HG03354 (cell line): ENCODE measurements around the gene TENM3.

ENCODE experiments used
- ATAC-seq: cut with Tn5 transposase; IDR thresholded peaks from one replicate; pipeline ENCODE4 v1.9.1; 2021; ENCODE audit warnings: mild to moderate bottlenecking; ENCODE audit not compliant: unreplicated experiment, poor library complexity, severe bottlenecking

Gene TENM3

DNA sequence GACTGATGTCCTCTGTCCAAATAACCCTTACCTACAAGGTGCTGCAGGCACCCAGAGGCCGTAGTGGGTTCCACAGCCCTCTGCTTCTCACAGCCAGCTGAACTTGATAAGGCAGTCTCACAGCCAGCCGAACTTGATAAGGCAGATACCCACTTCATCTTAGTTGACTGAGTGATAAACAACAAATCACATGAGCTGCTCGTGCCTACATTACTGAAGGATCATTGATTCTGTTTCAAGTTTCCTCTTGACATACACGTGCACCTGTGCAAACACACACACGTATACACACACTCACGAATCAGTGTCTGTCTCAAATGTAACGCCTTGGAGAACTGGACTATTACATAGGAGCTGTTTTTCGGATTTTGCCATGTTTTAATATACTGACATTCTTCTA is 397.7 kb downstream of the TENM3 start:
- ATAC-seq = no peak

DNA sequence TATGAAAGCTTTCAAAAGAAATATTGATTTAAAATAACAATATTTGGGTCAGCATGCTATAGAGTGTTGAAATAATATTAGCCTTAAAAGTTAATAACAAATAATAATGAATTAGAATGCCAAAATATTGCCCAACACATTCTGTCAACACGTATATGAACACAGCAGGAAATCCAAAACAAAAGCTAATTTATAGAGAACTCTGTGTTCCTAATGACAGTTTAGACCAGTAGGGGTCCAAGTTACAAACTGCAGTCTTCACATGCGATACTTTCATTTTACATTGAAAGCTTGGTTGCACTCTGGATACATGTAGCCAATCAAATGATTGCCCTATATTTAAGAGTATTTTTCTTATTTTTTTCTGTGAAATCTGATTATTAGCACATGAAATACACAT is 399.6 kb downstream of the TENM3 start:
- peak; percentile 64 for ATAC-seq

DNA sequence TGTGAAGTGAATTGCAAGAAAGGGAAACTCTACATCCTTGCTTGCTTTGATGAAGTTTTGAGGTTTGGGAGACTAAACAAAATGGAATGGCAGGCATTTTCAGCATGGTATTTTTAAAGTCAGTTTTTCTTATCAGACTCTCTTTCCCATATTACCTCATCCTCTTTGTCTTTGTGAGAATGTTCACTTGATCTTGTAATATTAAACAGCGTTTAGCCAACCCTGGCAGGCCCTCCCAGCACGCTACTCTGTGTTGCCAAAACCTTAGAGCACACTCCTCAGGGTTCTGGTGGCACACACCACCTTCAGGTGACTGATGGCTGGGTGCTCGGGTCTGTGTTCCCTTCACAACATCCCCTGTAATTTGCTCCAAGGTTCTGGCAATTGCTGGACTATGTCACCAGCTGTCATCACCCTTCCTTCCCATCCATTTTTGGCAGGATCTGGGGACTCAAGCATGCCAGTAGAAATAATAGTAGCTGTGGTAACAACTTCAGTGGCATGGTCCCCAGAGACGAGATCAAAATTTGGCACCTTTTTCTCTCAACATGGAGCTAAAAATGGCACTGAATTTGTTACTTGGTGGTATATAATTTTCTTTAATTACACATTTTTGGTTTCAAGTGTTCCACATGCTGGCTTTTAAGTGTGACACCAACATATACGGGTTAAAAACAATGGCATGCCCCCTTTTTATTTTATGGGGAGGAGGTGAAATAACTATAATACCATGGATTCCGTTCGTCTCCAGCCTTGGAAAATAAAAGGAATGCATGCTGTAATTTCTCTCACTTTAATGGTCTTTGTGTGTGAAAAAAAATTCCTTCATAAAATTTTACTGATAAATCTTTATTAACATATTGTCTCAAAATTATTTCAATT is 400.8 kb downstream of the TENM3 start:
- ATAC-seq = no peak

DNA sequence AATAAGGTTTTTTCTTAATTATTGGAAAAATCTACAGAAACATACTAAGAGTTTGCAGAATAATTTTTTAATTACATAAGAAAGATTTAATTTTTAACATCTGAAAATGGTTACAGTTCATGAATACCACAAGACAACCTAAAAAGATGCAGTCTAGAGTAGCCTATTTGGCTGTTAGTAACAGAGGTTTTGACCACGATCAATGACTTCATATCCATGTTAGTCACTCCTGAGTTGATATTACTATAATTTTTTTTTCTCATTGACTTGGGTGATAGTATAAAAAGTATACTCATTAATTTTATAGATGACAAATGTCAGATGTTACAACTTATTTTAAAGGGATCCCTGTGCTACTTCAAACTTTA is 401.5 kb downstream of the TENM3 start:
- no peak for ATAC-seq

DNA sequence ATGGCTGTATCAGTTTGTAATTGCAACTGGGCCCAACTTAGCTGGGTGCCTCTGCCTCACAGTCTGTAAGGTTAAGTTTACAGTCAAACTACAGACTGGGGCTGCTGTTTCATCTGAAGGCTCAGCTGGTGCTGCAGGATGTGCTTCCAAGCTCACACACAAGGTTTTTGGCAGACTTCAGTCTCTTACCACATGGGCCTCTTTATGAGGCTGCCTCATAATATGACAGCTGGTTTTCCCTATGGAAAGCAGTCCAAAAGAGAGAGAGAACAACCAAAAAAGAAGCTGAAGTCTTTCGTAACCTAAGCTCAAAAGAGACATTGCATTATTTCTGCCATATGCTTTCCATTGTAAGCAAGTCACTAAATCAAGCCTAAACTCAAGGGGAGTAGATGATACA is 402.3 kb downstream of the TENM3 start:
- ATAC-seq = no peak

DNA sequence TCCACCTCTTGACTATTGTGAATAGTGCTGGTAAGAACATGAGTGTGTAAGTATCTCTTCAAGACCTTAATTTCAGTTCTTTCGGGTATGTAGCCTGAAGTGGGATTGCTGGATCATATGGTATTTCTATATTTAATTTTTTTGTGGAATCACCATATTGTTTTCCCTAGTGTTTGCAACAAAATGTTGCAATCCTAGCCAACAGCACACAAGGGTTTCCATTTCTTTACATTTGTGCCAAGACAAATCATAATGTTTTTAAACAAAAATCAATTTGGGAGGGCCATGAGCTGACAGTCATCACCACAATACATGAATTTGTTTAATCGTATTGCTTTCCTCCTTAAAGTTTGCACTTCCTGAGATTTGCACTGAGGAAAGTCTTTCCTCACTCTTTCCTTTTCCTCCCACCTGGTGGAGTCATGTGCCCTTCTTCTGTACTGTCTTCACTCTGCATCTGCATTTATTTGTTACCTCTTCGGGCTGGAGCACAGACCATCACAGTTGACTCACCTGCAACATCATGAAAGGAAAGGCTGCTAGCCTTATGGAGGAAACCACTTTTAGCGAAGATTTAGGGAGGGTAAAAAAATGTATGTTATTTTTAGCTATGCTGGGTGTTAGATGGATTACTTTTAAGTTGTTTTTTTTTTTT is 404.6 kb downstream of the TENM3 start:
- no peak for ATAC-seq

DNA sequence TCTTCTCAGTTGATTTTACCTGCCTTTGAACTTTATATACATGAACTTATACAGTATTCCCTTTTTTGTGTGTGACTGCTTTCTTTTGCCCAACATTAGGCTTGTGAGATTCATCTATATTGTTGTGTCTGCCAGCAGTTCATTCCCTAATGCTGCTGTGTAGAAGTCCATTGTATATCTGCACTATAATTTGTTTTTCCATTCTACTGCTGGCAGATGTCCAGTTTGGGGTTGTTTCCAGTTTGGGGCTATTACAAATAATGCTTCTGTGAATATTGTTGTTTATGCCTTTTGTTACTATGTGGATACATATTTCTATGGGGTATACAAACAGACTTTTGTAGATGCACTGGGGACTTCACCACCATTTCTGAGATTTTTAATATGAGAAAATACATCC is 405.6 kb downstream of the TENM3 start:
- no peak for ATAC-seq

DNA sequence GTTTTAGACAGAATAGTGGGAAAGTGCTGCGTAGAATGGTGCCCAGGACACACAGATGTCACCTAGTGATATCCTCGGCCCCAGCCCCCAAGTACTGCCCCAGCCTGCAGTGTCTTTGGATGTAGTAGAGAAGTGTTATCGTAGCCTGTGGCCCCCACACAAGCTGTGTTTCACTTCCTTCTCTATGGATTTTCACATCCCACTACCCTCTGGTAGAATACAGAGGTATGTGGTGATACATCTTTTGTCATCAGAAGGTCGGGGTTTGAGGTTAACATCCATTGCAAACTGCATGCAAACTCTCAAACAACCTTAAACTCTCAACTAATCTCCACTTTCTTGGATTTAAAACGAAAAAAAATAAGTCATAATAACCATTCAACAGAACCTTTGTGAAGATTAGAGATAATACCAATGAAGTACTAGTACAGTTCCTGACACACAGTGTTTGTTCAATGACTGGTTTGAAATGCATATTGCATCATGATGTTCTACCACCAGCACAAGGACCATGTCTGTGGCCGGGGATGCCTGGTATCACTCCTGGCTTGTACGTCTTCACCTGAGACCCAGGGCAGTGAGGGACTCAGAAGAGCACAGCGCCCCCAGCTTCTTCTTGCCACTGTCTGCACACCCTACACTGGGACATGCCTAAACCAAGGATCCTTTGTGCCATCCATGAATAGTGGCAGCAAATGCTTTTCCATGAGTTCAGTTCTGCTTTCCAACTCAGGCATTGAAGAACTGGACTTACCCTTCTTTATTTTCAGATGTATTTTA is 406.7 kb downstream of the TENM3 start:
- ATAC-seq = no peak

DNA sequence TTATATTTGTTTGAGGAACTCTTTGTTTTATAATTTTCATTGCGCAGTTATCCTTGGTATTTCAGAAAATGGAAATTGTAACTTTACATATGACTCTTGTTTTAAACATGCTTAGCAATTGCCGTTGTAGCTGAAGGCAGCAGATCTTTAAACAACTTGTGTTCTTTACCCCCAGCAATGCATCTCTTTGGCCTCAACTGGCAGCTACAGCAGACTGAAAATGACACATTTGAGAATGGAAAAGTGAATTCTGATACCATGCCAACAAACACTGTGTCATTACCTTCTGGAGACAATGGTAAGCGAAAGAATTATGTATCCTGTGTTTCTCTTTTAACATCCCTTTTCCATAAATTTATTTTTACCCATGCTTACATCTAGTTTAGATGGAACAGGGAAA is 410.4 kb downstream of the TENM3 start:
- ATAC-seq = no peak

DNA sequence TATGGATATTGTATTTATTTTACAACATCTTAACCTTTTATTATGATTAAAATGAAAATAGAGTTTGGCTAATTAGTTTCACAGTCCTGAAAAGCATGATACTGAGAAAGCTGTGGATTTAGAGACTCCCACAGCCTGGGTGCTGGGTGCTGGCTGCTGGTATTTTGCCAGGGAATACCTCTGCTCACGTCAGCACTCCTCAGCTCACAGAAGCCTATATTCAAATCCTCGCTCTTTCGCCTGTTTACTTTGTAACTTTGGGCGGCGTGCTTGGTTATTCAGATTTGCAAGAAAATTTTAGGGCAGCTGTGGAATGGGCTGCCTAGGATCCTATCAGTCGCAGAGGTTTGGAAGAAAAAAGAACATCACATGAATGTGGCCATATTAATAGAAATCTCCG is 412.1 kb downstream of the TENM3 start:
- ATAC-seq = no peak

DNA sequence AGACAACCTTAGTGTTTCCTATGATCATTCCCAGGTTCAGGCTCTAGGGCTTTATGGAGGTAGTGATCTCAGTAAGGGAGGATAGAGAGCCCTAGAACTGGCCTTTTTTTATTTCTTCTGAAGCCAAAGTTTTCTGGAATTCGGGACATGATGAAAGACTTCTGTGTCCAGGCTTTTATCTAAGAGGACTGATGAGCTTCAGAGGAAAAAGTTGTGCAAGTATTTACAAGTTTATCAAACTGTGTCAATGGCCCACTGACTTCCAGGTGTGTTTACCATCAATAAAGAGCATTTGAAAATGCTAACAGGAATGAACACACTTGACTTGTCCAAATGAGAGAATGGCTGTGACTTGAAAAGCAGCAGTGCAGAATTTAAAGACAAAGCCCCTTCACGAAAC is 419.3 kb downstream of the TENM3 start:
- ATAC-seq = no peak

DNA sequence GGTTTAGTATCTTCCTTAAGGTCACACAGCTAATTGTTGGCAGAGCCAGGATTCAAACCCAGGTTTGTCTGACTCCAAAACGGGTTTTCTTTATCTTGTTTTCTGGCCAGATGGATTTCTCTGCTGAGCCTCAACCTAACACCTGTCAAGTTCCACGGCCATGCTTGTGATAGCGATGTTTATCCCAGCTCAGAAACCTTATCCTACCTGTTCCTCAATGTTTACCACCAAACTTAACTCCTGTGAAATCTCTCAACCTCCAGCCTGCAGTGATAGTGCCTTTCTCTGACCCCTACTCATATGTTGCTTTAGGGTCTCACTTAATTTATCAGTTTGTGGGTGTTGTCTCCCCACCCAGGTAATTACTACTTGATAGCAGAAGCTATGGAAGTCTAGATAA is 428.0 kb downstream of the TENM3 start:
- no peak for ATAC-seq

DNA sequence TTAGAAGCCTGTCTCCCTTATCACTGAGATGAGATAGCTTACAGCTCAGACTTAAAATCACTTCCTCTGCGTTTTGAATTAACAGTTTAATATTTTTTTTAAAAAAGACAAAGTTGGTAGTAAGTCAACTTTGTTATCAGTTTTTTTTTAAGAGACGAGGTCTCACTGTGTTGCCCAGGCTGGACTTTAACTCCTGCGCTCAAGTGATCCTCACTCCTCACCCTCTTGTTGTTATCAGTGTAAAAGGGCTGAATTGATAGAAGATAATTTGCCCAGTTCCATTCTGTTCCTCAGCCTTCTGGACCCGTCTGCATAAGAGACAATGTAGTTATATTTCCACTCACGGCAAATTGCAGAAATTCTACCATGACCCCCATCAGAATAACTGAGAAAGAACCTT is 428.5 kb downstream of the TENM3 start:
- no peak for ATAC-seq

DNA sequence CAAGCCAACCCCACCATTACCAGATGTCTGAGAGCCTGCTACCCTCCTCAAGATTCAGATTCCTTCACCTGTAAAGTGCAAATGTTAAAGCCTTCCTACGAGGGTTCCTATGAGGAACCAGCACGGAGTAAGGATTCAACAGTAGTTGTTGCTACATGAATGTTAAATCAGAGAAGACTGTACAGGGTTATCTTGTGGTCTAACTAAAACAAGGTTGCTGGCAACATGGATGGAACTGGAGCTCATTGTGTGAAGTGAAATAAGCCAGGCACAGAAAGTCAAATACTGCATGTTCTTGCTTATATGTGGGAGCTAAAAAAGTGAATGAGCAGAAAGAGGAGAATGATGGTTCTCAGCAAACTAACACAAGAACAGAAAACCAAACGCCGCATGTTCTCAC is 435.4 kb downstream of the TENM3 start:
- no peak for ATAC-seq

DNA sequence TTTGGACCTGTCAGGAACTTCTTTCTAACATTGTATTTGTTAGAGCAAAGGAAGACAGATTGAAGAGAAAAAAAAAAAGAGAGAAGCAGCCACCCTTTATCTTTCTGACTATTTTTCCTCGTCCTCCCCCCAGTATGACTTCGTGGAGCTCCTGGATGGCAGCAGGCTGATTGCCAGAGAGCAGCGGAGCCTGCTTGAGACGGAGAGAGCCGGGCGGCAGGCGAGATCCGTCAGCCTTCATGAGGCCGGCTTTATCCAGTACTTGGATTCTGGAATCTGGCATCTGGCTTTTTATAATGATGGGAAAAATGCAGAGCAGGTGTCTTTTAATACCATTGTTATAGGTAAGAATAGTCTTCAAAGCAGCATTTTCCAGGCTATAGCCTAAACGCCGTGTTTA is 436.3 kb downstream of the TENM3 start:
- no peak for ATAC-seq

DNA sequence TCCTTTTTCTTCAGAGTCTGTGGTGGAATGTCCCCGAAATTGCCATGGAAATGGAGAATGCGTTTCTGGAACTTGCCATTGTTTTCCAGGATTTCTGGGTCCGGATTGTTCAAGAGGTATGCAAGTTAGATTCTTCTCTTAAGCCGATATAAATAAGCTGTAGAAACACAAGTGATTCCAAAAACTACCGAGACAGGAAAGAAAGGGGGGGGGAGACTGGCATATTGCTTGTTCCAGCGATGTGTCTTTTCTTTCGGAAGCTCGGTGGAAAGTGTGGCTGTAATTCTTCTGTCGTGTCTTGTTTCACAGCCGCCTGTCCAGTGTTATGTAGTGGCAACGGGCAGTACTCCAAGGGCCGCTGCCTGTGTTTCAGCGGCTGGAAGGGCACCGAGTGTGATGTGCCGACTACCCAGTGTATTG is 437.0 kb downstream of the TENM3 start:
- no peak for ATAC-seq

DNA sequence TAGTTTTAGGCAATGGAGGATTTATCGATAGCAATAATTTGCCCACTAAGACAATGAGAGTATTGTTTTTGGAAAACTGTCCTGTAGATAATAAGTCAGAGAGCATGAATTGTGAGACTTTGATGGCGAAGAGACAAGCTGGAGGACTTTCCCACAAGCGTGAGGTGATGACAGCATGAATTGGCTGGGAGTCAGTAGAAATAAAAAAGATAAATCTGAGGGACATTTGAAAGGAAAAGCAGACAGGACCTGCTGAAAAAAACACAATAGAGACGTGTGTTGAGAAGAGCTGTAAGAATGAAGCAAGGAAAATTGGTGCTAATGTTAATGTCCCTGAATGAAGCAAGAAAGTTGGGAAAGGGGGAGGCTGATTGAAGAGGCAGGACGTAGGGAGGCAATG is 440.5 kb downstream of the TENM3 start:
- ATAC-seq = no peak

DNA sequence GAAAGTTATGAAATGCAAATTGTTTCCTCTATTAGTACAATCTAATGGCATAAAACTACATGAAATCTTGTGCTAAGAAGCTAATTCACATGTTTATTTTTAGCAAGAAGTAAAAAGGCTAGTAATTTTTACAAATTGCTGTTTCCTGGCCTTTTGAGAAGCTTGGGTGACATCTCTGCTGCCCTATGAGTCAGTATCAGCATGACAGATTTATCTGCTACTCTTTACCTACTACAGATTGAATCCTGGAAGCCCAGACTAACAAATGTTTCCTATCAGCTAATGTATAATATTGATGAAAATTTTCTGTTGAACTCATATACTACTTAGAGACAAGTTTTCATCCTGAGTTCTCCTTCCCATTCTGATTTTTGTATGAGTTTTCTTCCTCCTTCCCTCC is 441.6 kb downstream of the TENM3 start:
- no peak for ATAC-seq

DNA sequence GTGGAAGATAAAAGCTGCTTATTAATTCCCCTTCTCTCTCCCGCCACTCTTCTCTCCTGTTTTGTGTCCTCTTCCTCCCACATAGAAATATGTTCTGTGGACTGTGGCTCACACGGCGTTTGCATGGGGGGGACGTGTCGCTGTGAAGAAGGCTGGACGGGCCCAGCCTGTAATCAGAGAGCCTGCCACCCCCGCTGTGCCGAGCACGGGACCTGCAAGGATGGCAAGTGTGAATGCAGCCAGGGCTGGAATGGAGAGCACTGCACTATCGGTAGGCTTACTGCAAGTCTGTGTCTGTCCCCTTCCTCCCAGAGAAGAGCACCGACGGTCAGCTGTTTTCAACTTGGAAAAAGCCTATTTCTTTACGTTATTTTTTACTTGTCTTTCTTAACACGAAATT is 444.9 kb downstream of the TENM3 start:
- ATAC-seq = no peak

DNA sequence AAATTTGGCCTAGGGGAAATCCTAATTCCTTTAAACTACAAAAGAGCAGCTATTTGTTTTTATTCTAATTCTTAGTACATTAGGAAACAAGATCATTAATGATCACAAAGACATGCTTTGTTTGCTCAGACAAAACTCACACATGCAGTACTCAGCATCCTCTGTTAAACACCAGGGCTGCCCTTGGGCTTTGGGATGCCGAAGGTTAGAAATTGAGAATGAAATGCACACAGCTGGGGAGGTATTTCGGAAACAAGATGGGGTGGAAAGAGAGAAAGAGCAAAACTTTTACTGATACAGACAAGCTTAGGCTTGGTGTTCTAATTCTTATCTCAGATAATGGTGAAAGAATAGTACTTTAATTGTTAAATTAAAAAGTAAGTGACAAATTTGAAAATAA is 451.3 kb downstream of the TENM3 start:
- ATAC-seq = no peak

DNA sequence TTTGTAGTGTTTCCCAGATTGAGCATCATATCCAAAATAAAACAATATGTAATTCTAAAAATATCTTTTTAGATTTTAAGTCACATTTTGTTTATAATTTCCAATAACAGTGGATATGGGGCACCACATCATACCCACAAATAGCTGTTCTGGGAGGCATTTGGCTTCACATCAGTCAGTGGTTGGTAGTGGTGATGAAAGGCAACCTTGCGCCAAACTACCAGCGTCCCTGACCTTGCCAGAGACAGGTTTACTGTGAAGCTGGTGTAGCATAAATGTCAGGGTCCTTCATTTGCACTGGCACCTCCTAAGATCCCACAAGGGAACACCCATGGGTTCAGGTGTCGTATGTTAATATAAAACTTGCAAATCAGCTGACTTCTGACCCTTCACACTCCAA is 451.8 kb downstream of the TENM3 start:
- ATAC-seq = no peak
